Heart right ventricle (tissue), 16 donors: Measurements from ENCODE around the gene SHROOM3. TPM values are rescaled to one million over a fixed set of nuclear protein-coding genes. Genes with fewer than 3 reads are reported as not detected.

Experiments used
- ATAC-seq, 8 donors: fragments of 200-7000 bp; cut with Tn5 transposase; one replicate each; pipeline ENCODE4 v1.9.1; 2020; ENCODE audit warnings: mild to moderate bottlenecking in 8 of 8, moderate library complexity in 8 of 8, moderate number of reproducible peaks in 1 of 8
- DNase-seq, 2 donors: peaks; one replicate each; pipeline ENCODE4 v3.0.0-alpha.2; 2020
- H3K27ac ChIP-seq, 10 donors: fragments of 200-600 bp; sonication (generic) in 2 of 10; one replicate each; pipeline versions ENCODE4 v1.5.0 to v1.8.0; 2020 to 2022; ENCODE audit warnings: mild to moderate bottlenecking in 3 of 10
- H3K27me3 ChIP-seq, 7 donors: fragments of 200-600 bp; one replicate each; pipeline ENCODE4 v1.8.0; 2021 to 2022; ENCODE audit warnings: mild to moderate bottlenecking in 2 of 7
- H3K36me3 ChIP-seq, 9 donors: fragments of 200-600 bp; sonication (generic) in 1 of 9; one replicate each; pipeline versions ENCODE4 v1.5.0 to v1.8.0; 2020 to 2022; ENCODE audit warnings: mild to moderate bottlenecking in 2 of 9
- H3K4me1 ChIP-seq, 9 donors: fragments of 200-600 bp; sonication (generic) in 1 of 9; one replicate each; pipeline versions ENCODE4 v1.5.0 to v1.8.0; 2020 to 2022; ENCODE audit warnings: mild to moderate bottlenecking in 4 of 9
- H3K4me3 ChIP-seq, 10 donors: fragments of 200-600 bp; sonication (generic) in 2 of 10; one replicate each; pipeline versions ENCODE4 v1.5.0 to v1.8.0; 2020 to 2022; ENCODE audit warnings: mild to moderate bottlenecking in 7 of 10, moderate library complexity in 2 of 10
- H3K9me3 ChIP-seq, 11 donors: fragments of 200-600 bp in 10 of 11; sonication (generic) in 2 of 11; one replicate each; pipeline versions ENCODE4 v1.5.0 to v1.8.0; 2013 to 2022; ENCODE audit warnings: mild to moderate bottlenecking in 2 of 11, control low read depth in 1 of 11, moderate library complexity in 1 of 11
- CTCF ChIP-seq, 9 donors: fragments of 200-600 bp; sonication (generic) in 2 of 9; IDR thresholded peaks; one replicate each; pipeline versions ENCODE4 v1.5.0 to v1.8.0; 2021 to 2022; ENCODE audit warnings: antibody characterized with exemption in 9 of 9, mild to moderate bottlenecking in 5 of 9, moderate library complexity in 1 of 9
- WGBS, 2 donors: extraction: QIAGEN DNeasy Blood & Tissue Kit; methylation state at CpG; one replicate each; pipeline ENCODE4 v1.1.7; 2013; ENCODE audit warnings: inconsistent platforms in 1 of 2; 5-methylcytosine and 5-hydroxymethylcytosine counted together
- intact Hi-C, 10 donors: fragments of 100-400 bp; cut with DNase I; formaldehyde crosslinking; loops; one replicate each; pipeline versions ENCODE4 v1.11.1 to v1.14.2; 2022
- polyA plus RNA-seq, 2 donors: library from polyadenylated mRNA; stranded (reverse); fragments of 200-250 nt; gene quantifications; one replicate each; pipeline ENCODE4 v1.2.3, GENCODE V29; 2013
- total RNA-seq, 10 donors: library from RNA; stranded (reverse); fragmentation: NEBNext Ultra II Directional in 3 of 10; extraction: Animal tissue kit (Norgen Biotek cat#: 25700) in 3 of 10; gene quantifications; one replicate each; pipeline versions ENCODE4 v1.2.1 to v1.2.4, GENCODE V29; 2021 to 2023
- donor health status: Arrhythmogenic right ventricular cardiomyopathy.
- donor health status: ischemic (EF 13 %, LVEDD 7.1; RV severe dilation, severe dysfunction).
- donor health status: healthy with polysubstance abuse.
- donor health status: DM: no; HTN: yes; CAD: no.
- donor health status: DM: no; HTN: no; CAD: no.
- donor health status: ischemic (EF 25% LVEDD 6.9; RV normal size, moderate dysfunction).
- donor health status: ischemic (EF 25% LVEDD 5.7; RV mildly dilated, moderate dysfunction).
- donor health status: healthy.
- donor health status: DM: yes; HTN: yes; CAD: no.
- donor health status: Ischemic cardiomyopathy.
- donor health status: ischemic (EF 35%, LVEDD 5.7; RV mildly dilated, moderate dysfunction).
- donor health status: nonischemic (EF 11% LVEDD 7.7; RV severe dilation, severe dysfunction).
- donor health status: DM: yes; HTN: yes; CAD: no.
- donor health status: PGD.
- donor health status: ischemic (EF 29% LVEDD 5.4; RV normal size, mild dysfunction).
- donor health status: nonischemic (EF 23%, LVEDD 6.1; RV moderate dilation, normal function).

The SHROOM3 gene
- total and polyA plus RNA-seq, 12 donors, result 1.7 to 33.3 (median 15.9) TPM

GRCh38 chr4:76550966-76551780 is 116.1 kb downstream of the SHROOM3 start:
- TF ChIP-seq CTCF (IDR thresholded peaks at IDR 0.05), result no peak
- no peaks in the 10 kb centered on the region for H3K27me3 ChIP-seq
- ATAC-seq (no peak), DNase-seq (no peak)
- no peaks in the 10 kb centered on the region for H3K9me3 ChIP-seq
- peaks cover 0 to 12% (median 6%) of the 10 kb centered on the region in 9 donors for H3K4me1 ChIP-seq
- intact Hi-C loops, result no loop called here
- H3K36me3 ChIP-seq, result no peaks in the 10 kb centered on the region
- no peak overlapping the region for H3K27ac ChIP-seq
- H3K4me3 ChIP-seq, result no peak overlapping the region
- WGBS, 2 donors, result 80 to 82% methylated on average over 8 of the region's 8 CpGs

- no peaks in the 10 kb centered on the region for H3K9me3 ChIP-seq
- DNase-seq (no peak), ATAC-seq (no peak)
- H3K36me3 ChIP-seq, result no peaks in the 10 kb centered on the region
- 95 to 96% methylated on average over 10 of the region's 10 CpGs for WGBS, 2 donors
- H3K4me3 ChIP-seq, result no peak overlapping the region
- H3K27ac ChIP-seq, result no peak overlapping the region
- H3K27me3 ChIP-seq, result no peaks in the 10 kb centered on the region
- intact Hi-C loops, result no loop called here
- peaks cover 0 to 1% (median 0%) of the 10 kb centered on the region in 9 donors for H3K4me1 ChIP-seq
- TF ChIP-seq CTCF (IDR thresholded peaks at IDR 0.05), result no peak
Observed at GRCh38 chr4:76554630-76555029, 119.6 kb downstream of the SHROOM3 start.

GRCh38 chr4:76556452-76556851 is 121.4 kb downstream of the SHROOM3 start:
- H3K9me3 ChIP-seq, result no peaks in the 10 kb centered on the region
- H3K4me1 ChIP-seq, result peaks cover 0 to 9% (median 2%) of the 10 kb centered on the region in 9 donors
- H3K27me3 ChIP-seq, result no peaks in the 10 kb centered on the region
- ATAC-seq (no peak), DNase-seq (no peak)
- H3K36me3 ChIP-seq, result no peaks in the 10 kb centered on the region
- 83 to 91% methylated on average over 1 of the region's 1 CpG for WGBS, 2 donors
- no peak overlapping the region for H3K27ac ChIP-seq
- no peak overlapping the region for H3K4me3 ChIP-seq
- intact Hi-C loops, result no loop called here
- TF ChIP-seq CTCF (IDR thresholded peaks at IDR 0.05), result no peak

DNA sequence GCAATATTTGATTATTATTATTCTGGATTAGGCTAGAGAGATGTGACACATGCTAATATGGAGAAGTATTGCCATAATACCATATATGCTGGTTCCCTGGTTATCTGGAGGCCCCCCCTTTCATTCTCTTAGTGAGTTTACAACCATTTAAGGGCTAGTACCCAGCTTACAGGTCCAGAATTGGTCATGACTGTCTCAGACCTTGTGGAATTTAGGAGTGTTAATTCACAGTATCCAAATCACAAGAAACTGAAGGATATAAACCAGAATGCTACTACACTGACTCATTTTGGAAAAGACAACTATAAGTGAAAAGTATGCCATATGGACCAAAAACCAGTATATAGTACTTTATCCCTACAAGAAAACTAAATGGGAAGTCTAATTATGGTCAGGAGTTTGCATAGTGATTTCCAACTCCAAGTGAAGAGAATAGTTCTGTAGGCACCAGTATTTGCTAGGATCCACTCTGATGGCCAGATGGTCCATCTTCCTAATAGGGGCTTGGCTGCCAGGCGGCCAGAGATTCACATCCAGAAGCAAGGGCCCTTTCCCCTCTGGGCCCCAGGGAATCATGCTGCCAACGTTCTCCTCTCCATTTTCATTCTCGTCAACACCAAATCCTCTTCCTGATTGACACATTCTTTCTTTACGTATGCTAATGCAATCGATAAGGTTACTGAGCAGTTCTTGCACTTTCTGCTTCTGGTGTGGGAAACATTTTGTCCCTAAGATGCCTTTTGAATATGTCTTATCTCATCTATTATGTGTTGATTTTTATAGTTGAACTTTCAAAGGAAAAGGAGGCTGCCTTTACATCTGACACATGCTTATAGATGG is 123.6 kb downstream of the SHROOM3 start:
- no peak for ATAC-seq
- WGBS, 2 donors, result 59 to 61% methylated on average over 5 of the region's 5 CpGs
- Histone ChIP-seq H3K27me3 (no peaks in the 10 kb centered on the region), H3K4me1 (peaks cover 0 to 31% (median 19%) of the 10 kb centered on the region in 9 donors), H3K9me3 (no peaks in the 10 kb centered on the region), H3K36me3 (no peaks in the 10 kb centered on the region), H3K27ac (no peak overlapping the region), H3K4me3 (no peak overlapping the region)
- TF ChIP-seq CTCF (IDR thresholded peaks at IDR 0.05), result no peak
- intact Hi-C loops, result no loop called here
- DNase-seq, result no peak
